Ovary (tissue), 3 donors: Measurements from ENCODE around the gene TTC7B.

Experiments
- EP300 ChIP-seq: sonication (generic); formaldehyde crosslinking; IDR thresholded peaks from one replicate; pipeline ENCODE4 v1.6.1; 2017; ENCODE audit warnings: antibody characterized with exemption
- POLR2A ChIP-seq: fragments of 450-650 bp; IDR thresholded peaks from one replicate; pipeline ENCODE4 v1.6.1; 2017; ENCODE audit warnings: antibody characterized with exemption, mild to moderate bottlenecking, moderate library complexity
- TF ChIP-seq, protein P1 (sequence below), 3 donors: fragments of 450-650 bp in 2 of 3; fragments of 200-600 bp in 1 of 3; IDR thresholded peaks; one replicate each; pipeline versions ENCODE4 v1.5.1 to v1.8.0; 2016 to 2022; ENCODE audit warnings: antibody characterized with exemption in 3 of 3, mild to moderate bottlenecking in 1 of 3
- donor health status: DM: no; HTN: no; CAD: no.

DNA sequence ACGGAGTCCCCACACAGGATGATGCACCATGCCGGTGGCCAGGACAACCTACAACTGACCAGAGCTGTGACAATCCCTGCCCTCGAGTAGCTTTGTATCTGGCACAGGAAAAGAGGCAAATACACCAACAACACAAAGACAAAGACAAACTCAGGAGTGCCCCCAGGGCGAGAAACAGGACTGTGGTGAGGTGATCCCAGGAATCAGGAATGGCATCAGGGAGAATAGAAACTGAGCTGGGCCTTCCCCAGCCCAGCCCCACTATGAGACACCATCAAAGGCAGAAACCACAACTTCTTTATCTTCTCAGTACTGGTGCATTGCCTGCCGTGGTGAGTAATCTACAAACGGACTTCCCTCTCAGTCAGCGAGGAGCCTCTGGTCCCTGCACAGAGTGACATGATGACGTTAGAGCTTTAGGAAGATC lies 157.7 kb downstream of the TTC7B start:
- TF ChIP-seq, protein P1, sequence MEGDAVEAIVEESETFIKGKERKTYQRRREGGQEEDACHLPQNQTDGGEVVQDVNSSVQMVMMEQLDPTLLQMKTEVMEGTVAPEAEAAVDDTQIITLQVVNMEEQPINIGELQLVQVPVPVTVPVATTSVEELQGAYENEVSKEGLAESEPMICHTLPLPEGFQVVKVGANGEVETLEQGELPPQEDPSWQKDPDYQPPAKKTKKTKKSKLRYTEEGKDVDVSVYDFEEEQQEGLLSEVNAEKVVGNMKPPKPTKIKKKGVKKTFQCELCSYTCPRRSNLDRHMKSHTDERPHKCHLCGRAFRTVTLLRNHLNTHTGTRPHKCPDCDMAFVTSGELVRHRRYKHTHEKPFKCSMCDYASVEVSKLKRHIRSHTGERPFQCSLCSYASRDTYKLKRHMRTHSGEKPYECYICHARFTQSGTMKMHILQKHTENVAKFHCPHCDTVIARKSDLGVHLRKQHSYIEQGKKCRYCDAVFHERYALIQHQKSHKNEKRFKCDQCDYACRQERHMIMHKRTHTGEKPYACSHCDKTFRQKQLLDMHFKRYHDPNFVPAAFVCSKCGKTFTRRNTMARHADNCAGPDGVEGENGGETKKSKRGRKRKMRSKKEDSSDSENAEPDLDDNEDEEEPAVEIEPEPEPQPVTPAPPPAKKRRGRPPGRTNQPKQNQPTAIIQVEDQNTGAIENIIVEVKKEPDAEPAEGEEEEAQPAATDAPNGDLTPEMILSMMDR (IDR thresholded peaks at IDR 0.05), result no peak
- TF ChIP-seq POLR2A (no peak), EP300 (no peak)
